ENCODE results near the gene PRKCA.

GRCh38 chr17:66661411-66662256 lies 359.2 kb downstream of the PRKCA start:
- TF ChIP-seq POLR2A (IDR thresholded peaks at IDR 0.05): no peak
- no peak for TF ChIP-seq CTCF (IDR thresholded peaks at IDR 0.05)
- no peak for TF ChIP-seq EP300 (IDR thresholded peaks at IDR 0.05)
